GM10248 (cell line): ENCODE data around the gene MAJIN.
"Not testable (repeated sequence)": the region's sequence is repeated elsewhere in the genome, so short reads cannot be mapped to it uniquely, and the experiment has no call there.

ENCODE experiments used
- CTCF ChIA-PET: fragments of 300-600 bp; sonication (Branson Sonifier 250); formaldehyde crosslinking; extraction: SDS; loops from one replicate; lab custom pipeline; 2021; ENCODE audit warnings: antibody characterized with exemption; lab: Yijun Ruan, JAX
- POLR2A ChIA-PET: fragments of 350-650 bp; sonication (Branson Sonifier 250); formaldehyde crosslinking; extraction: SDS; loops from one replicate; lab custom pipeline; 2020; ENCODE audit warnings: antibody characterized with exemption; lab: Yijun Ruan, JAX
- DNase-seq: peaks from one replicate; pipeline ENCODE4 v3.0.0; 2012; ENCODE audit errors: extremely low spot score
- TF ChIP-seq, protein P1 (sequence below): IDR thresholded peaks from 2 replicates; pipeline ENCODE4 v1.5.1; 2012; ENCODE audit warnings: mild to moderate bottlenecking, low read depth; ENCODE audit errors: extremely low read depth, missing control alignments, control extremely low read depth

MAJIN gene

DNA sequence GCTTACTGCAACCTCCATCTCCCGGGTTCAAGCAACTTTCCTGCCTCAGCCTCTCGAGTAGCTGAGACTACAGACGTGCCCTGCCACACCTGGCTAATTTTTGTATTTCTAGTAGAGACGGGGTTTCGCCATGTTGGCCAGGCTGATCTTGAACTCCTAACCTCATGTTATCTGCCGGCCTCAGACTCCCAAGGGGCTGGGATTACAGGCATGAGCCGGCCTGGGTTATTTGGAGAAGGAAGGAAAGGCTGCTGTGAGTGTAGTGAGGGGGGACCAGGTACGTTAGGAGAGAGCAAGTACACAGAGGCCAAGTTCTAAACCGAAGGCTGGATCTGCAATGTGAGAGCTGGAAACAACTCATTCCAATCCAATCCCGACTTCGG is 24.4 kb upstream of the MAJIN start:
- CTCF ChIA-PET: interaction anchor here (0.7 to 6.2 kb wide), 12 partner anchors 8 to 229 kb away, joined by 3 to 34 read pairs (median 4); partner anchors contain the start of gene ARL2
- POLR2A ChIA-PET: no interaction called here
- TF ChIP-seq, protein P1, sequence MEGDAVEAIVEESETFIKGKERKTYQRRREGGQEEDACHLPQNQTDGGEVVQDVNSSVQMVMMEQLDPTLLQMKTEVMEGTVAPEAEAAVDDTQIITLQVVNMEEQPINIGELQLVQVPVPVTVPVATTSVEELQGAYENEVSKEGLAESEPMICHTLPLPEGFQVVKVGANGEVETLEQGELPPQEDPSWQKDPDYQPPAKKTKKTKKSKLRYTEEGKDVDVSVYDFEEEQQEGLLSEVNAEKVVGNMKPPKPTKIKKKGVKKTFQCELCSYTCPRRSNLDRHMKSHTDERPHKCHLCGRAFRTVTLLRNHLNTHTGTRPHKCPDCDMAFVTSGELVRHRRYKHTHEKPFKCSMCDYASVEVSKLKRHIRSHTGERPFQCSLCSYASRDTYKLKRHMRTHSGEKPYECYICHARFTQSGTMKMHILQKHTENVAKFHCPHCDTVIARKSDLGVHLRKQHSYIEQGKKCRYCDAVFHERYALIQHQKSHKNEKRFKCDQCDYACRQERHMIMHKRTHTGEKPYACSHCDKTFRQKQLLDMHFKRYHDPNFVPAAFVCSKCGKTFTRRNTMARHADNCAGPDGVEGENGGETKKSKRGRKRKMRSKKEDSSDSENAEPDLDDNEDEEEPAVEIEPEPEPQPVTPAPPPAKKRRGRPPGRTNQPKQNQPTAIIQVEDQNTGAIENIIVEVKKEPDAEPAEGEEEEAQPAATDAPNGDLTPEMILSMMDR: no peak
- DNase-seq: no peak

DNA sequence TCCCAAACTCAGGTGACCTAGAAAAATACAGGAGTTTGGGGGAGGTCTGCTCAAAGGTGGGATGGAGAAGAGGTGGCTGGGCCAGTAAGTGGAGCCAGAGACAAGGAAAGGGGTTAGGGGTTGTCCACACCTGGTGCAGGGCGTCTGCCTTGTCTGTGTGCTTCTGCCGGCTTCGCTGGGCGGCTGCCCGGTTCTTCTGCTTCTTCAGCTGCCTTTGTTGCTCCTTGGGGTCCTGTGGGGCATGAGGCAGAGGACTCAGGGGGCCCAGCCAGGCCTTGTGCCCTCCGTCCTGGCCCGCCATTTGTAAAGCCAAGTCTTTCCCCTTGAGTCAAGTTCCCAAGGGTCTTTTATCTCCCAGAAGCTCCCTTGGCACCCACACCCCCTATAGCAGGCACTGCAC is 22.4 kb upstream of the MAJIN start:
- TF ChIP-seq, protein P1: no peak
- DNase-seq: no peak
- CTCF ChIA-PET: interaction anchor here (1.4 to 6.2 kb wide), 2 partner anchors 19 to 20 kb away, joined by 5 to 34 read pairs; partner anchors contain the start of gene ARL2
- POLR2A ChIA-PET: no interaction called here

DNA sequence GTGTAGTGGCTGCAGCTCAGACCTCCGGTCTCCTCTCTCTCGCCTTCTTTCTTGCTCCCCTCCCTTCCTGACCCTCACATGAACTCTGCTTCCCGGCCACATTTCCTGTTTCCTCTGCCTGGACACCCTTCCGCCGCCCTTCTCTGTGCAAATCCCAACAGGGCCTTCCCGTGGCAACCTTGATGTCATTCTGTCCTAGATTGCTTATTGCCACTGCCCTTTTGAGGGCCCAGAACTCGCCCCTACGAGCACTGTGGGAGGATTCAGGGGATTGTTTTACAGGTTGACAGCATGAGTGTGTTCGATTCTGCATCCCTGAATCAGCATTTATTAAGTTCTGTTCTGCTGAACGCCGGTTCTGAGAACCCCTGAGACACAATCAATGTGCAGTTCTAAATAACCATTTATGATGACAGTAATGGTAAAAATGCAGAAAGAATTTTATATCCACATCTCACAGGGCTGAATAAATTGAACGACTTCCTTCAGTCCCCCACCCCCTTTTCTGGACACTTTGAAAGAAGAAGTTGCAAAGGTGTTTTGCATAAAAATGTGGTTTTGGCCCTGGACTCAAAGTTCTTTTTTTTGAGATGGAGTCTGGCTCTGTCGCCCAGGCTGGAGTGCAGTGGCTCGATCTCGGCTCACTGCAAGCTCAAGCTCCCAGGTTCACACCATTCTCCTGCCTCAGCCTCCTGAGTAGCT is 18.5 kb upstream of the MAJIN start:
- CTCF ChIA-PET: interaction anchor here (5.2 kb wide), 1 partner anchor 23 kb away, joined by 21 read pairs; the partner anchor contains the start of gene ARL2
- POLR2A ChIA-PET: no interaction called here
- DNase-seq: no peak
- TF ChIP-seq, protein P1: no peak

DNA sequence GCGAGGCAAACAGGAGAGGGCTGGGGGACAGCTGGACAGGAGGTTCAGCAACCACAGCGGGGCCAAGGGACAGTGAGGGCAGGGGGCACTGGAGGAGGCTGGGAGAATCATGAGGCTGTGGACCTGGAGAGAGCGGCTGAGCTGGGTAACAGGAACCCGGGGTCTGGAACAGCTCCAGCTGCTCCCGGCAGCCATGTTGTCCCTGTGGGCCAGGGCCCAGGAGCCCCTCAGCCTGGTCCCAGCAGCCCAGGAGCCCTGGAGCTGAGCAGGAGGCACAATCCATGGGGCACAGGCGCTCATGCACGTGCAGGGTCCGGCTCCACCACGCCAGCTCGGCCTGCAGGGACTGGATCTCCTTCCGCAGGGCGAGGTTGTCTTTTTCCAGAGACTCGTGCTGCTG is 17.5 kb upstream of the MAJIN start:
- CTCF ChIA-PET: interaction anchor here (5.2 kb wide), 1 partner anchor 24 kb away, joined by 21 read pairs; the partner anchor contains the start of gene ARL2
- TF ChIP-seq, protein P1: no peak
- DNase-seq: no peak
- POLR2A ChIA-PET: no interaction called here

DNA sequence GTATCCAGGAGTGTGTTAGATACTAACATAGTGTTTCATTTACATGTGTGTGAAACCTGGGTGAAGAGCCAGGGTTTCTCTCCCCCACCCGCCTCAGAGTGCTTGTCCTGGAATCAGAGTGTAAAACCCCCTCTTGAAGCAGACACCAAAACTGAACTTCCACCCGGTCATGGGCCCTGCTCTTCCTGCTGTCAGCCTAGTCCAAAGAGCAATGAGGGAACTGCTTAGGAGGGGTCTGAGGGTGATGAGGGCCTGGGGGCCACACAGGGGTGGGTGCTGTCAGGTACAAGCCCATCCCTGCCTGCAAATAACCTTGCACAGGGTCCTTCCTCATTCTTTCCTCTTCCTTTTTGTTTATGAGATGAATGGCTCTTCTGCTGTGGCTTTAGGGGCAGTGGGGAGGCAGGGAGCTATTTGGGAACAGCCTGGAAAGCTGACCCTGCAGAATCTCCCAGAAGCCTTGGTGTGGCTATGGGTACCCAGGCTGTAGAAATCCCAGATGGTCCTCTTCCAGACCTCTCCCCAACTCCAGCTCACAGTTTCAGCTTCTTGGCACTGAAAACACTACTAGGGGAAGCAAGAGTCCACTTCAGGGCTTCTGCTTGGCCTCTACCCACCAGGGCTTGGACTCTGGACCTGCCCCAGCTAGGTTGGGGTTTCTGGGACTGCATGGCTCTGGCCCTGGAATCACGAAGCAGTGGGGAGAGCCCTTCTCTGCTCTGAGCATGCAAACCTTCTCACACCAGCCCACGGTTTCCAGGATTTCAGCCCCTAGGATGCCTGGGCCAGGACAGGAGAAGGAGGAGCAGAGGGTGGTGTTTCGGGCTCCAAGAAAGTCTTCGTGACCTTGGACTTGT is 16.3 kb upstream of the MAJIN start:
- CTCF ChIA-PET: interaction anchor here (2.1 to 5.2 kb wide), 2 partner anchors 8 to 25 kb away, joined by 7 to 21 read pairs; partner anchors contain the start of genes ARL2 and BATF2
- POLR2A ChIA-PET: no interaction called here
- TF ChIP-seq, protein P1: no peak
- no peak for DNase-seq

DNA sequence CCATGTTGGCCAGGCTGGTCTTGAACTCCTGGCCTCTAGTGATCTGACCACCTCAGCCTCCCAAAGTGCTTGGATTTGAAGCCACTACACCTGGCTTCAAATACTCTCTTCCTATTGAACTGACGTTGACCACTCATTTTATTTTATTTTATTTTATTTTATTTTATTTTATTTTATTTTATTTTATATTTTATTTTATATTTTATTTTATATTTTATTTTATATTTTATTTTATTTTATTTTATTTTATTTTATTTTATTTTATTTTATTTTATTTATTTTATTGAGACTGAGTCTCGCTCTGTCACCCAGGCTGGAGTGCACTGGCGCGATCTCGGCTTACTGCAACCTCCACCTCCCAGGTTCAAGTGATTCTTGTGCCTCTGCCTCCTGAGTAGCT is 11.4 kb upstream of the MAJIN start:
- POLR2A ChIA-PET: not testable (repeated sequence)
- CTCF ChIA-PET: interaction anchor here (1.3 kb wide), 1 partner anchor 13 kb away, joined by 3 read pairs; the partner anchor contains the start of gene BATF2

More for the DNA sequence above, 11.4 kb upstream of the MAJIN start:
- not testable (repeated sequence) for DNase-seq
